Left lung (tissue), 10 donors: ENCODE measurements around the gene TMC1. TPM values are rescaled to one million over a fixed set of nuclear protein-coding genes. Genes with fewer than 3 reads are reported as not detected.
A peak's percentile ranks its signal among the peaks of the same experiment; 100 is the strongest.

Experiments
- ATAC-seq: fragments of 200-7000 bp; cut with Tn5 transposase; one replicate; pipeline ENCODE4 v1.9.1; 2020; ENCODE audit warnings: moderate library complexity
- DNase-seq, 4 donors: peaks; one replicate each; pipeline ENCODE4 v3.0.0-alpha.2; 2013 to 2020
- H3K27ac ChIP-seq, 2 donors: fragments of 200-600 bp; sonication (generic) in 1 of 2; one replicate each; pipeline versions ENCODE4 v1.5.0 to v1.8.0; 2020 to 2021
- H3K27me3 ChIP-seq, 2 donors: fragments of 200-600 bp; sonication (generic) in 1 of 2; one replicate each; pipeline versions ENCODE4 v1.5.0 to v1.8.0; 2020 to 2021
- H3K36me3 ChIP-seq, 2 donors: fragments of 200-600 bp; sonication (generic) in 1 of 2; one replicate each; pipeline versions ENCODE4 v1.5.0 to v1.8.0; 2020 to 2021
- H3K4me1 ChIP-seq, 2 donors: fragments of 200-600 bp; one replicate each; pipeline ENCODE4 v1.8.0; 2021
- H3K4me3 ChIP-seq, 2 donors: fragments of 200-600 bp; sonication (generic) in 1 of 2; one replicate each; pipeline versions ENCODE4 v1.5.0 to v1.8.0; 2020 to 2021; ENCODE audit warnings: mild to moderate bottlenecking in 1 of 2
- H3K9me3 ChIP-seq, 2 donors: fragments of 200-600 bp; sonication (generic) in 1 of 2; one replicate each; pipeline versions ENCODE4 v1.5.0 to v1.8.0; 2020 to 2021
- intact Hi-C, 2 donors: fragments of 100-400 bp; cut with DNase I; formaldehyde crosslinking; loops; one replicate each; pipeline versions ENCODE4 v1.11.2 to v1.14.2; 2022
- polyA plus RNA-seq, 6 donors: library from polyadenylated mRNA; unstranded; fragments of 120-200 nt; gene quantifications; one replicate each; pipeline ENCODE4 v1.2.1, GENCODE V29; 2013; ENCODE audit not compliant: insufficient read length in 6 of 6
- total RNA-seq, 2 donors: library from RNA; stranded (reverse); fragmentation: NEBNext Ultra II Directional; extraction: Animal tissue kit (Norgen Biotek cat#: 25700); gene quantifications; one replicate each; pipeline ENCODE4 v1.2.1, GENCODE V29; 2021
- TF ChIP-seq, protein P1 (sequence below), 2 donors: fragments of 200-600 bp; sonication (generic) in 1 of 2; IDR thresholded peaks; one replicate each; pipeline versions ENCODE4 v1.5.0 to v1.8.0; 2021; ENCODE audit warnings: antibody characterized with exemption in 2 of 2
- donor health status: DM: no; HTN: yes; CAD: no.
- donor health status: DM: no; HTN: no; CAD: no.

Gene TMC1
- total and polyA plus RNA-seq, 8 donors, result 0.26 to 0.81 (median 0.55) TPM; not detected in 1

GRCh38 chr9:72809586-72809985 is 288.2 kb downstream of the TMC1 start:
- intact Hi-C loops, result no loop called here
- TF ChIP-seq, protein P1, sequence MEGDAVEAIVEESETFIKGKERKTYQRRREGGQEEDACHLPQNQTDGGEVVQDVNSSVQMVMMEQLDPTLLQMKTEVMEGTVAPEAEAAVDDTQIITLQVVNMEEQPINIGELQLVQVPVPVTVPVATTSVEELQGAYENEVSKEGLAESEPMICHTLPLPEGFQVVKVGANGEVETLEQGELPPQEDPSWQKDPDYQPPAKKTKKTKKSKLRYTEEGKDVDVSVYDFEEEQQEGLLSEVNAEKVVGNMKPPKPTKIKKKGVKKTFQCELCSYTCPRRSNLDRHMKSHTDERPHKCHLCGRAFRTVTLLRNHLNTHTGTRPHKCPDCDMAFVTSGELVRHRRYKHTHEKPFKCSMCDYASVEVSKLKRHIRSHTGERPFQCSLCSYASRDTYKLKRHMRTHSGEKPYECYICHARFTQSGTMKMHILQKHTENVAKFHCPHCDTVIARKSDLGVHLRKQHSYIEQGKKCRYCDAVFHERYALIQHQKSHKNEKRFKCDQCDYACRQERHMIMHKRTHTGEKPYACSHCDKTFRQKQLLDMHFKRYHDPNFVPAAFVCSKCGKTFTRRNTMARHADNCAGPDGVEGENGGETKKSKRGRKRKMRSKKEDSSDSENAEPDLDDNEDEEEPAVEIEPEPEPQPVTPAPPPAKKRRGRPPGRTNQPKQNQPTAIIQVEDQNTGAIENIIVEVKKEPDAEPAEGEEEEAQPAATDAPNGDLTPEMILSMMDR (IDR thresholded peaks at IDR 0.05), result no peak
- no peak overlapping the region for H3K4me3 ChIP-seq
- ATAC-seq, result no peak
- no peak overlapping the region for H3K27ac ChIP-seq
- no peak for DNase-seq
- no peaks in the 10 kb centered on the region for H3K4me1 ChIP-seq
- H3K9me3 ChIP-seq, result no peaks in the 10 kb centered on the region
- no peaks in the 10 kb centered on the region for H3K27me3 ChIP-seq
- no peaks in the 10 kb centered on the region for H3K36me3 ChIP-seq

- H3K36me3 ChIP-seq, result no peaks in the 10 kb centered on the region
- TF ChIP-seq, protein P1 (IDR thresholded peaks at IDR 0.05), result no peak
- ATAC-seq, result peak; percentile 33
- H3K27me3 ChIP-seq, result no peaks in the 10 kb centered on the region
- no peak overlapping the region for H3K27ac ChIP-seq
- DNase-seq, result peak in 1 of 4 donors; percentile 8
- H3K4me1 ChIP-seq, result no peaks in the 10 kb centered on the region
- H3K9me3 ChIP-seq, result no peaks in the 10 kb centered on the region
- intact Hi-C loops, result no loop called here
- no peak overlapping the region for H3K4me3 ChIP-seq
Measured at GRCh38 chr9:72812559-72813111, 291.2 kb downstream of the TMC1 start.

- Histone ChIP-seq H3K27me3 (no peaks in the 10 kb centered on the region), H3K9me3 (no peaks in the 10 kb centered on the region), H3K27ac (no peak overlapping the region), H3K4me3 (no peak overlapping the region), H3K4me1 (no peaks in the 10 kb centered on the region), H3K36me3 (no peaks in the 10 kb centered on the region)
- ATAC-seq (no peak), DNase-seq (no peak)
- TF ChIP-seq, protein P1 (IDR thresholded peaks at IDR 0.05), result no peak
- intact Hi-C loops, result no loop called here
Measured at GRCh38 chr9:72813544-72813943, 292.1 kb downstream of the TMC1 start.

DNA sequence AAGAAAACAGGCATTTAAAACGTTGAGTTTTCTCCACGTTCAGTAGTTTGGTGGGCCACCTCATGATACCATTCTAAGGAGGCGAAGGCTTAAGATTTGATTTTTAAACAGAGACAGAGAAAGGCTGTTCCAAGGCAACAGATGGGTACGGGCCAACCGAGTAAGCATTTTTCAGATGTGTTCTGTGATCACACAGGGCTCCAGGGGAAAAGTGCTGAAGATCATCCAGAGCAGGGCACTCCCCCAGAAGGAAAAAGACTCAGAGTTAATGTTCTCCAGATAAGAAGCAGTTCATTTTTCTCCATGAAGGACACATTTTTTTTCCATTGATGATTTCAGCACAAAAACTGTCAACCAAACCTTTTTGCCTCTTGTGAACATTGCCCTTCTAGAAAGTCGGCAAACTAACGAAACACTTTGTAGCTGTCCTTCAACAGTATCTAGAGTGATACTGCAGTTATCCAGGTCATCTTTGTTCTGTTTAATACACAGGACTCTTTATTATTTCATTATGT is 292.7 kb downstream of the TMC1 start:
- no peaks in the 10 kb centered on the region for H3K9me3 ChIP-seq
- no peaks in the 10 kb centered on the region for H3K27me3 ChIP-seq
- TF ChIP-seq, protein P1 (IDR thresholded peaks at IDR 0.05), result no peak
- H3K36me3 ChIP-seq, result no peaks in the 10 kb centered on the region
- no peak for DNase-seq
- no peak overlapping the region for H3K27ac ChIP-seq
- no peak for ATAC-seq
- H3K4me3 ChIP-seq, result no peak overlapping the region
- intact Hi-C loops, result no loop called here
- no peaks in the 10 kb centered on the region for H3K4me1 ChIP-seq

- no peaks in the 10 kb centered on the region for H3K36me3 ChIP-seq
- no peak for ATAC-seq
Measured at GRCh38 chr9:72816666-72817065, 295.3 kb downstream of the TMC1 start.

More at GRCh38 chr9:72816666-72817065, 295.3 kb downstream of the TMC1 start:
- Histone ChIP-seq H3K4me1 (no peaks in the 10 kb centered on the region), H3K27me3 (no peaks in the 10 kb centered on the region), H3K9me3 (no peaks in the 10 kb centered on the region), H3K4me3 (no peak overlapping the region), H3K27ac (no peak overlapping the region)
- intact Hi-C loops, result no loop called here
- no peak for DNase-seq
- TF ChIP-seq, protein P1 (IDR thresholded peaks at IDR 0.05), result no peak
